Ishikawa (cell line): ENCODE data around the gene IGFALS.

Source experiments
- MAX ChIP-seq: IDR thresholded peaks from 2 replicates; pipeline ENCODE4 v1.6.1; 2012
- NFIC ChIP-seq: IDR thresholded peaks from 2 replicates; pipeline ENCODE4 v1.6.1; 2012
- RAD21 ChIP-seq: IDR thresholded peaks from 2 replicates; pipeline ENCODE4 v1.6.1; 2012; ENCODE audit warnings: low read depth
- TAF1 ChIP-seq: IDR thresholded peaks from 2 replicates; pipeline ENCODE4 v1.6.1; 2012; ENCODE audit warnings: low read depth, mild to moderate bottlenecking
- TCF12 ChIP-seq: IDR thresholded peaks from 2 replicates; pipeline ENCODE4 v1.6.1; 2012; ENCODE audit warnings: low read depth
- USF1 ChIP-seq: IDR thresholded peaks from 2 replicates; pipeline ENCODE4 v1.6.1; 2012
- YY1 ChIP-seq: IDR thresholded peaks from 2 replicates; pipeline ENCODE4 v1.6.1; 2012; ENCODE audit warnings: low read depth

GRCh38 chr16:1791256-1791942 lies 2.1 kb downstream of the IGFALS start:
- TF ChIP-seq TCF12 = no peak
- TF ChIP-seq RAD21 = no peak
- TF ChIP-seq USF1 = no peak
- TF ChIP-seq TAF1 = no peak
- TF ChIP-seq MAX = no peak
- TF ChIP-seq YY1 = no peak
- no peak for TF ChIP-seq NFIC
